NCI-H128 (cell line): ENCODE data around the gene HIRA.
"Not testable (repeated sequence)": the region's sequence is repeated elsewhere in the genome, so short reads cannot be mapped to it uniquely, and the experiment has no call there.

Experiments
- DNase-seq: peaks from one replicate; lab custom pipeline; 2025; ENCODE audit not compliant: unreplicated experiment; lab: John Stamatoyannopoulos, UW

HIRA gene

DNA sequence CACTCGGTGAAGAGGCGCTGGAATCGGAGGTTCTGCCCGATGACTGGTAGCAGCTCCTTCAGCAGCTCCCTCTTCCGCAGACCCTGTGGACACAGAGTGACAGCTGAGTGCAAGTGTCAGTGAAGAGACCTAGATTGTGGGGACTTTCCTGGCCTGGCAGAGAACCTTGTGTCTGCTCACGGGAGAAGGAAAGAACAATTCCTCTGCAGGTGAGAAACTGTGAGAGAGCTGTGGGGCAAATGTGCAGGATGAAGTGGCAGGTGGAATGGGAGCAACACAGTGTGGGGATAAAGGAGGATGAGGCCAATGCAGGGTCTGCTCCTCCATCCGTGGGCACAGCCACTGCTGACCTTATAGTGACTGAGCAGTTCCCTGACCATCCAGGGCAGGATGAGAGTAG, 100.1 kb downstream of the HIRA start:
- no peak for DNase-seq

DNA sequence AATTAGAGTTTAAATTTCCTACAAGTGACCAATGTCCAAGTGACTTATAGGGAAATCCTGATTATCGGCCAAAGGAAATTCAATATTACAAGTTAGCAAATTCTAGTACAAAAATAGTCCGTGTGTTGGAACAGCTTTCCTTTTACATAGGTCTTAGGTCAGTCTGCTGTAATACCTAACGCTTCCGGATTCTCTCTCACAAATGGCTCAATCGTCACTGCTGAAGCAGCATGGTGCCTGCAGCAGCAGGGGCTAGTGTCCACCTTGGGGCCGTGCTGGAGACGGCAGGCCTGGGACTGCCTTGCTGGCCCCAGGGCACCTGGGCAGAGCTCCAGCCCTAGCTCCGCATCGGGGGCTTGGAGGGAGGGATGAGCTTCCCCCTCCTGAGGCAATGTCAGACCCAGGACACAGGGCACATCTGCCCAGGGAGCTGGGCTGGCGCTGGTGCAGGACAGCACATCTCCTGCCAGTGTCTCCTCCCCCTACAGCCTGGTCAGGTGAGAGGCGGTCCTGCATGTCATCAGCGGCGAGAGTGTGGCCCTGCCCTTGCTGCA, 100.6 kb downstream of the HIRA start:
- no peak for DNase-seq

DNA sequence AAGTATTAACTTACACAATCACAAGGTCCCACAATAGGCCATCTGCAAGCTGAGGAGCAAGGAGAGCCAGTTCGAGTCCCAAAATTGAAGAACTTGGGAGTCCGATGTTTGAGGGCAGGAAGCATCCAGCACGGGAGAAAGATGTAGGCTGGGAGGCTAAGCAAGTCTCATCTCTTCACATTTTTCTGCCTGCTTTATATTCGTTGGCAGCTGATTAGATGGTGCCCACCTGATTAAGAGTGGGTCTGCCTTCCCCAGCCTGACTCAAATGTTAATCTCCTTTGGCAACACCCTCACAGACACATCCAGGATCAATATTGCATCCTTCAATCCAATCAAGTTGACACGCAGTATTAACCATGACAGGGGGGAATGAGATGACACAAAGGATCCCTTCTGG, 101.3 kb downstream of the HIRA start:
- DNase-seq: not testable (repeated sequence)

DNA sequence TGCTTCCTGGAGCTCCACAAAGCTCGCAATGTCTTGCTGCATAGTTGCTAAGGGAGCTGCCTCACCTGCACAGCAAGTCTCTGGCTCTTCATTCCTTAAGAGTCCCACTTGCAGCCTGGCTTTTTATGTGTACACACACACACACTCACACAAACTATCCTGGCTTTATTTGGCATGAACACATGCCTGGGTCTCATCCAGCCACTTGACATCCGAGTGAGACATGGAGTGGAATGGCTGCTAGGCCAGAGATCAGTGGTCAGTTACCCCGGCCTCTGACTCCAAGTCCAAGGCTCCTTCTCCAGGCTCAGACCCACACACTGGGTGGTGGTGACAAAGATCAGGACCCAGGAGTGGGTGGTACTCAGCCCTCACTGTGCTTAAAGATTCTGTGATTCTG, 102.1 kb downstream of the HIRA start:
- DNase-seq: no peak

DNA sequence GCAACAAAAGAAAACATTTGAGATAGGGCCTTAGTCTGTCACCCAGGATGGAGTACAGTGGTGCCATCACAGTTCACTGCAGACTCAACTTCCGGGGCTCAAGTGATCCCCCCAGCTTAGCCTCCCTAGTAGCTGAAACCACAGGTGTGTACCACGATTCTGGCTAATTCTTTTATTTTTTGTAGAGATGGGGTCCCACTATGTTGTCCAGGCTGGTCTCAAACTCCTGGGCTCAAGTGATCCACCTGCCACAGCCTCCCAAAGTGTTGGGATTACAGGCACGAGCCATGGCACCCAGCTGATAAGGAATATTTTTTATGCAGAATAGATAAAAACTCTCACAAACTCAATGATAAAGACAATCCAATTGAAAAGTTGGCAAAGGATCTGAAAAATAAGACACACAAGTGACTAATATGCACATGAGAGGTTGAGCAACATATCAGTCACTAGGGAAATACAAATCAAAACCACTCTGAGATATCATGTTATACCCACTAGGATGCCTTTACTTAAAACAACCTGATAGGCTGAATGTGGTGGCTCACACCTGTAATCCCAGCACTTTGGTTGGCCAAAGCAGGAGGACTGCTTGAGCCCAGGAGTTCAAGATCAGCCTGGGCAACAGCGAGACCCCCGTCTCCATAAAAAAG, 106.1 kb downstream of the HIRA start:
- no peak for DNase-seq

DNA sequence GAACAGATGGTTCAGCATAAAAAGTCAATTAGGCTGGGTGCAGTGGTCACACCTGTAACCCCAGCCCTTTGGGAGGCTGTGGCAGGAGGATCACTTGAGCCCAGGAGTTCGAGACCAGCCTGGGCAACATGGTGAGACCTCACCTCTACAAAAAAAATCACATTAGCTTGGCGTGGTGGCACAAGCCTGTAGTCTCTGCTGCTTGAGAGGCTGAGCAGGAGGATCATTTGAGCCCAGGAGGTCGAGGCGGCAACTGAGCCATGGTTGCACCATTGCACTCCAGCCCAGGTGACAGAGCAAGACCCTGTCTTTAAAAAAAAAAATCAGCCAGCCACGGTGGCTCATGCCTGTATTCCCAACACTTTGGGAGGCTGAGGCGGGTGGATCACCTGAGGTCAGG, 108.1 kb downstream of the HIRA start:
- DNase-seq: not testable (repeated sequence)

DNA sequence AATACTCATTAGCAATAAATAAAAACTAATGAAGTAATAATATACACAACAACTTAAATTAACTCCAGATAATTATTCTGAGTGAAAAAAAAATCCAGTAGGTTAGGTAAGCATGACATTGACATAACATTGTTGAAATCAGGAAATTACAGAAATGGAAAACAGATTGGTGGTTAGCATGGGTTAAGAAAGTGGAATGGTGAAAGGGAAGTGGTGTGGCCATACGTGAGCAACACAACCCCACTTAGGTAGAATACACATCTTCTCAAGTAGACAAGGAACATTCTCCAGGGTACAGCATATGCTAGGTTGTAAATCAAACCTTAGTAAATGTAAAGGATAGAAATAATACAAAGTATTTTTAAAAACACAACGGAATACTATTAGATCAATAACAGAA, 109.8 kb downstream of the HIRA start:
- DNase-seq: no peak

DNA sequence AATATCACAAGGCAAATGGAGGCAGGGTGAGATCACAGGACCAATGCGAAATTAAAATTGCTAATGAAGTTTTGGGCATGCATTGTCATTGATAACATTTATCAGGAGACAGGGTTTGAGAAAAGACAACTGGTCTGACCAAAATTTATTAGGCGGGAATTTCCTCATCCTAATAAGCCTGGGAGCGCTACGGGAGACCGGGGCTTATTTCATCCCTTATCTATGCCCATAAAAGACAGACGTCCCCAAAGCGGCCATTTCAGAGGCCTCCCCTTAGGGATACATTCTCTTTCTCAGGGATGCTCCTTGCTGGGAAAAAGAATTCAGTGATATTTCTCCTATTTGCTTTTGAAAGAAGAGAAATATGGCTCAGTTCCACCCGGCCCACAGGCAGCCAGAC, 111.4 kb downstream of the HIRA start:
- DNase-seq: not testable (repeated sequence)

DNA sequence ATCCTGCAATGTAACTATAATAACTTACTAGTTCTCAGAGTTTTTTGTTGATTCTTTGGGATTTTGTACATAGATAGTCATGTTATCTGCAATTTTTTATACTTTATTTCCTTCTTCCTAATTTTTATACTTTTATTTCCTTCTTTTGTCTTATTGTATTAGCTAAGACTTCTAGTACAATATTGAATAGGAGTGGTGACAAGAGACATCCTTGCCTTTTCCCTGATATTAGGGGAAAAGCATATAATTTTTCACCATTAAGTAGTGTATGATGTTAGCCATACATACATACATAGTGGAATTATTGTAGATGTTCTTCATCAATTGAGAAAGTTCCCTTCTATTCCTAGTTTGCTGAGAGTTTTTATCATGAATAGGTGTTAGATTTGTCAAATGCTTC, 112.3 kb downstream of the HIRA start:
- no peak for DNase-seq

DNA sequence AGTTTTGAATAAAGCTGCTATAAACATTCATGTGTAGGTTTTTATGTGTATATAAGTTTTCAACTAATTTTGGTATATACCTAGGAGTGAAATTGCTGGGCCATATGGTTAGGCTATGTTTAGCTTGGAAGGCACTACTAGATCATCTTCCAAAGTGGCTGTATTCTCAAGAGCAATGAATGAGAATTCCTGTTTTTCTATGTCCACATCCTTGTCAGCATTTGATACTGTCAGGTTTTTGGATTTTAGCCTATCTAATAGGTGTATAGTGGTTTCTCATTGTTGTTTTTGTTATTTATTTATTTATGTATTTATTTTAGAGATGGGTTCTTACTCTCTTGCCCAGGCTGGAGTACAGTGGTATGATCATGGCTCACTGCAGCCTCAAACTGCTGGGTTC, 113.7 kb downstream of the HIRA start:
- no peak for DNase-seq

DNA sequence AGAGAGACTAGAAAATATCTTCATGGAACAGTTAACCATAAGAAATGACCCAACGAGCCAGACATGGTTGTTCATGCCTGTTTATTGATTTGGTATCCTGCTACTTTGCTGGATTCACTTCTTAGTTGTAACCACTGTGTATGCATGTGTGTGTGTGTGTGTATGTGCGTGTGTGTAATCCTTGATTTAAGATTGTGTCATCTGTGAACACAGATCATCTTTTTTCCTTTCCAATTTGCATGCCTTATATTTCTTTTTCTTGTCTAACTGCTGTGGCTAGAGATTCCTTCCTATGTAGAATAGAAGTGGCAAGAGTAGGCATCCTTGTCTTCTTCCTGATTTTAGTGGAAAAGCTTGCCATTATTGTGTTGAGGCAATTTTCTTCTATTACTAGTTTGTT, 123.7 kb downstream of the HIRA start:
- DNase-seq: no peak

DNA sequence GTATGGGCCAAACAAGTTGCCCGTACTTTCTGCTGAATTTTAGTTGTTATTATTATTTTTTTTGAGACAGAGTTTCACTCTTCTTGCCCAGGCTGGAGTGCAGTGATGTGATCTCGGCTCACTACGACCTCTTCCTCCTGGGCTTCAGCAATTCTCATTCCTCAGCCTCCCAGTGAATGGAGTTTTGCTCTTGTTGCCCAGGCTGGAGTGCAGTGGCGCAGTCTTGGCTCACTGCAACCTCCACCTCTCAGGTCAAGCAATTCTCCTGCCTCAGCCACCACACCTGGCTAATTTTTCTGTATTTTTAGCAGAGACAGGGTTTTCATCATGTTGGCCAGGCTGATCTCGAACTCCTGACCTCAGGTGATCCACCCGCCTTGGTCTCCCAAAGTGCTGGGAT, 125.0 kb downstream of the HIRA start:
- DNase-seq: not testable (repeated sequence)

DNA sequence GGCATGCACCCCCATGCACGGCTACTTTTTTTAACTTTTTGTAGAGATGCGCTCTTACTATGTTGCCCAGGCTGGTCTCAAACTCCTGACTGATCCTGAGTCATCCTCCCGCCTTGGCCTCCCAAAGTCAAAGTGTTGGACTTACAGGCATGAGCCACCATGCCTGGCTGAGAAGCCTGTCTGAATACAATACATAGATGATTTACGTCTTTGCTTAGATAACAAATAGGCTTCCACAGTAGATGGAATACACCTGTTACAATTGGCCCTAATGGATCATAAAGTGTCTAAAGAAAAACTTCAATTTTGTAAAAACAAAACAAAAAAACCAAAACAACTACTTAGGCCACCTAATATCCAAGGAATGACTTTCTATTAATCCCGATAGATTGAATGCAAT, 127.0 kb downstream of the HIRA start:
- DNase-seq: no peak

DNA sequence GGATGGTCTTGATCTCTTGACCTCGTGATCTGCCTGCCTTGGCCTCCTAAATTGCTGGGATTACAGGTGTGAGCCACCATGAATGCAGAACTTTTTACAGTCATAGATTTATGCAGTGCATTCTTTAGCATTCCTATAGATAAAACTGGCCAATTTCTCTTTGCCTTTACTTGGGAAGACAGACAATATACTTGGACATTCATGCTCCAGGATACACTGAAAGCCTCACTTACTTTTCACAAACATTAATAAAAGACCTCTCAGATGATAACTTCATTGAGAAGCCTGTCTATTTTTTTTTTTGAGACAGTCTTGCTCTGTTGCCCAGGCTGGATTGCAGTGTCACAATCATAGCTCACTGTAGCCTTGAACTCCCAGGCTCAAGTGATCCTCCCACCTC, 127.7 kb downstream of the HIRA start:
- DNase-seq: no peak

DNA sequence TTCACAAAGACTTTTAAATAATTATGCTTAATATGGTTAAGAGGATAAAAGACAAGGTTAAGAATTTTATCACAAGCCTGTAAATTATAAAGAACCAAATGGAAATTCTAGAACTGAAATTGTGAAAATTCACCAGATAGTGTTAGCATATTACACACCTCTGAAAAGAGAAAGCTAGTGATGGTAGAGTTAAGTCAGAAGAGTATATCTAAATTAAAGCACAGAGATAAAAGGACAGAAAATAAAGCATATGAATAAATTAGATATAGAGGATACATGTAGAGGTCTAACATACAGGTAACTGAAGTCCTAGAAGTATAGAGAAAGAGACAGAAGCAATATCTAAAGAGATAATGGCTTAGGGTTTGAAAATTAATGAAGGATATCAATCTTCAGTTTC, 135.8 kb downstream of the HIRA start:
- DNase-seq: no peak

DNA sequence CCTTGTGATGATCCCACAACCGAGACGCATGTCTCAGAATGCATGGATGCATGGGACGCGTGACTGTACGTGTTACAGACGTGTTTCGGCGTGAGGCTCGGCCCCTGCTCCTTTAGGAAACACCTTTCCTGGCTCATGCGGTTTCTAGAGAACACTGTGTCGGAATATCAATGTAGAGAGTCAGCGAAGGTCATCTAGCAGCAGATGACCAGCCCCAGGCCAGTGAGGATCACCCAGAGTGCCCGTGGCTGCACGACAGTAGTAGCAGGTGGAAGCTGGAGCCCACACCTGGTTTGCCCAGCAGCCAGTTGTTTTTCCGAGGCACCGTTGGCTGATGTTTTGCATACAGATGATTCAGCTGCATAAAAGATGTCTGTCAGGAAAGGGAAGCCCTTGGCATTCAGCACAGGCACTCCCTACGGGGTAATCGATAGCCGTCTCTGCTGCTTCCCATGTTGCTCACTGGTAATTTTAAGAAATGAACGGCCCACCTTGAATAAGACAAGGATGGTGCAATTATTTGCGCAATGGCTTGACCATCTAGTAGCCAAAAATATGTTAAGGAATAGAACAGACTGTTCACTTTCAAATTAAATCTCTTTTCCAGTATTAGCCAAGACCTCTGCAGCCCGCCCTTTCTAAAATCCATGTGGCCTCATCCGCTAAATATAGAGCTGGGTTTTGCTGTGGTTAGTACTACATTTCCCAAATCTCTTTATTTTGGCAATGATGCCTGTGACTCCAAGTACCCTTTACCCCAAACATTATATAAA, 138.9 kb downstream of the HIRA start:
- no peak for DNase-seq

DNA sequence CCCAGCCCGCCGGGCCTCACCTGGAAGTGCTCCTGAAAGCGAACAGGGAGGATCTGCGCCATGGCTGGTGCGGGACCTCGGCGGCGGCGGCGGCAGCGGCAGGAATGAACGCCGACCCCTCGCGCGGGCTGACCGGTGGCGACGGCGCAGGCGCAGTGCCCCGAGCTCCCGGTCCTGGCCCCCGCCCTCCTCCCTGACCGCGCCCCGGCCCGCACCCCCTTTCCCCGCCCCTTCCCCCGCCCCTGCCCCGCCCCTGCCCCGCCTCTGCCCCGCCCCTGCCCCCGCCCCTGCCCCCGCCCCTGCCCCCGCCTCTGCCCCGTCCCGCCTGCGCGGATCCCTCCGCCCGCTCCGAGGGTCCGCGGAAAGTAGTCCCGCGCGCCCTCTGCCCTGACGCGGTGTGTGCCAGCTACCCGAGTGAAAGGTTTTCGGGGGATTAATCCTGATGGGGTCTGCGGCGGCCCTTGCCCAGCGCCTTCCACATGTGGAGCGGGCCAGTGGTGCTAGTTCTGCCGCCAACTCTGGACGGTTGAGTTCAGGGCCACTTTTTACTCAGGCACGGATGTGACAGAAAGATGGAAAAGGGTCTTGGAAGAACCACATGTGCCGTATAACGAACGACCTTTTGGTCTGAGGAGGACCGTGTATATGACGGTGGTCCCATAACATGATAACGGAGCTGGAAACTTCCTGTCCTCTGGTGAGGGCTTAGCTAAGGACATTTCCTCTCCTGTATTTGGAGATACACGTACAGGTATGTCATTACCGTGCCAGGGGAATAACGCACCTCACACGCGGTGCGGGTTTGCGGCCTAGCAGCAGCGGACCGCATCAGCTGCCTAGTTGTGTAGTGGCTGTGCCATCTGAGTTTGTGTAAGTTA, 139.7 kb downstream of the HIRA start, which contains the start of gene CLTCL1:
CLTCL1 (minus strand) TSS at position 140 of the 878 bp plus-strand sequence; CDS start at position 62, 78 bp downstream.
- DNase-seq: no peak

DNA sequence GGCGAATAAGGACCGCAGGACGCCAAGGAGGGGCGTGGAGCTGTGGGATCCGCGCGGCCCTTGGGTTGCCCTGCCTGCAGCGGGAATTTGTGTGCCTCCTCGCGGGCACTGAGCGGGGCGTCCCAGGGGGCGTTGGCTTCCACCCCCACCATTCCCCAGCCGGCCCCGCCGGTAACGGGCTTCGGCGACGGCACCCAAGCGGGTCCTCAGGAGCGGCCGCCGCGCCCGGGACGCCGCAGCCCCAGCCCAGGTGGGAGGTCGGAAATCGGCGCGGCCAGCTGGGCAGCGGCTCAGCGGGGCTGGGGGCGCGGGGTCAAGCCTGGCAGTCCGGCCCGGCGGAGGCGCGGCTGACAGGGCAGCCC, 140.3 kb downstream of the HIRA start:
- DNase-seq: no peak

DNA sequence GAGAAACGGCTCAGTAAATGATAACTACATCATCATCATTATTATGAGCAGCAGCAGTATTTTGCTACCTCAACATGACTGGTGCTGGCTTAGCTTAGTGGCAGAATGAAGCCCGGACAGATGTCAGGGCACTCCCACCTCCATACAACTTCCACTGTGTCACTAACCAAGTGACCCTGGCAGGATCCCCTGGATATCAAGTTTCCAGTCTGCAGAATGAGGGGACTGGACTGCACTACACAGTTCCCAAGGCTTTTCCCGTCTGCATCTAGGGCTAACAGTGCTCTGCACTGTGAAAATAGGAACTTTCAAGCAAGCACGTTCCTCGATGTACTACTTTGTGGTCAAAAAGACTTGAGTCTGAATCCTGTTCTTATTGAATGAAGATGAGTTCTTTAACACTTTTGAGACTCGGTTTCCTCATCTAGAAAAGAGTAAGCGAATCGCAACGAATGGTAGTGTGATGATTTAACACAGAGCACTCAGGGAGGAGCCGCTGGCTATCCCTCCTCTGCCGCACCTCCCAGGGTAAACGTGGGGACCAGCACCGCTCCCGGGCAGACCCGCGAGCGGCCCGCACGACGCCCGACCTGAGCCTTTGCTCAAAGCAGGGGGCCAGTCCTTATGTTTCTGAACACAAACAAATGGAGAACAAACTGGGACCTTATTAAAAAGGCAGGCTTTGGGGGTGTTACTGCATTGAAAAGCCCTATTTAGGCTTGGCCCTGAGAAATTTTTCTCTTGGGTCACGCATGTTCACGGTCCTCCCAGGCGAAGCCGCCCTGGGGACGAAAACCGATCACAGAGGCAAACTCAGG, 140.9 kb downstream of the HIRA start:
- no peak for DNase-seq

DNA sequence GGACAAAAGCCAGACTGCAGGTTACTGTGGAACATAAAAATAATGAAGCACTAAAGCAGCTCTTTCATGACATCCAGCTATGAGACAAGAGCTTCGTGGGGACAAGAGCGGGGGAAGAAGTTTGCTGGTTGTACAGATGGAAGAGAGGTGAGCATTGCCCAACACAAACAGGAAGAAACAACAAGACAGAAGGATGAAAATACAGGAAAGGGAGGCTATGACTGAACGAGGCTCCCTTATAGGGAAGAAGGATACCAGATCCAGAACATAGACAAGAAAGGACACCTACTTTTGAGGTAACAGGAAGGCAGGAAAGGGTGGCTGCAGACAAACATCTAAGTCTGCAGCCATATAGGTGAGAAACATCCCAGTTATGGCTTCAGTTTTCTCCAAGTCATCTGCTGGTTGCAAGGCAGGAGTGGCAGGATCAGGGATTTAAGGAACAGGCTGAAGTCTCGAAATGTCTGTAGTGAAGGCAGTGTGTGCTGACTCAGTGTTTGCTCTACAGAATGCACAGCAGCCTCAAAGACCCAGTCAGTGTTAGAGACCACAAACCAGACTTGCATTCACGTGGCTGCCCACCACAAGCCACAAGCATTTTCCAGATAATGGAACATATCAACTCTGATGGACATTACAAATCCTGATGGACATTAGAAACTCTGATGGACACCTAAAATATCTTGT, 141.9 kb downstream of the HIRA start:
- no peak for DNase-seq
